Erythroblast (primary cell): Measurements from ENCODE around the gene PTPN9.

Experiments used
- DNase-seq, 2 experiments: peaks; one replicate each; lab custom pipeline; 2025; lab: John Stamatoyannopoulos, UW
- GATA1 ChIP-seq: IDR thresholded peaks from 2 replicates; pipeline ENCODE4 v1.6.1; 2011; ENCODE audit warnings: low read depth, mild to moderate bottlenecking, control low read depth, low read length, moderate library complexity
- POLR2A ChIP-seq: IDR thresholded peaks from 2 replicates; pipeline ENCODE4 v1.6.1; 2011; ENCODE audit warnings: mild to moderate bottlenecking, low read length

PTPN9 gene

DNA sequence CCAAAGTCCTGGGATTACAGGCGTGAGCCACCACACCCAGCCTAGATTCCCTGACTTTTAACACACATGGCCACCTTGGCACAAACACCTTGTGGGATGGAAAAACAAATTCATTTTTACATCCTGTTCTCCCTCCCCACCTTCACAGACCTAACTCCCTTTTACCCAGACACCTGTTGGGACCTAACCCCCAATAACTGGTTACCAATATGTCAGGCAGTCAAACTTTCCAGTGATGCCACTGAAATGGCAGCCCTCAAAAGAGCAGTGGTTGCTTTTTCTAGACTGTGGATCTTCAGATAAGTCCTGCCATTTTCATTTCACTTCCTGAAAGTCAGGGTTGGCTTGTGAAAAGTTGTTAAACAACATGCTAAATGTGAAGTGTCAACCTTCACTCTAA is 162.5 kb downstream of the PTPN9 start:
- TF ChIP-seq GATA1 (no peak), POLR2A (no peak)
- no peak for DNase-seq
